ENCODE results near the gene CARTPT. TPM values are rescaled to one million over a fixed set of nuclear protein-coding genes. Genes with fewer than 3 reads are reported as not detected.

Gene CARTPT
- polyA plus RNA-seq, 3 donors = not detected

GRCh38 chr5:71767661-71768060 lies 48.6 kb downstream of the CARTPT start:
- intact Hi-C loops (cut with micrococcal nuclease) = no loop called here
- H3K4me3 Mint-ChIP-seq = no peak overlapping the region
- peaks cover 0 to 2% (median 1%) of the 10 kb centered on the region in 3 donors for H3K27me3 Mint-ChIP-seq (ENCODE audit: low read depth in 3 of 3)
- H3K9me3 Mint-ChIP-seq = peaks cover 0 to 2% (median 0%) of the 10 kb centered on the region in 7 donors
- Histone ChIP-seq H3K36me3 (replicated peaks in 1 of 2; ENCODE audit: control insufficient read depth in 1 of 2, insufficient read depth in 2 of 2, low read length in 2 of 2) (no peaks in the 10 kb centered on the region), H3K79me2 (ENCODE audit: insufficient read depth, low read length) (no peaks in the 10 kb centered on the region), H3K9ac (ENCODE audit: insufficient read depth, low read length, poor library complexity, severe bottlenecking) (no peak overlapping the region), H3K27ac (ENCODE audit: low read depth in 1 of 2, low read length in 2 of 2) (no peak overlapping the region), H2AFZ (ENCODE audit: insufficient read depth, low read depth, low read length, poor library complexity, severe bottlenecking) (no peak overlapping the region), H3K4me3 (replicated peaks in 1 of 3; ENCODE audit: low read depth in 2 of 3, low read length in 3 of 3) (no peak overlapping the region), H3K4me2 (replicated peaks; ENCODE audit: extremely low read depth, low read length, poor library complexity, severe bottlenecking) (no peak overlapping the region), H3K4me1 (ENCODE audit: control insufficient read depth in 1 of 2, insufficient read depth in 2 of 2, low read length in 2 of 2) (no peaks in the 10 kb centered on the region), H3K27me3 (ENCODE audit: control insufficient read depth in 2 of 2, insufficient read depth in 2 of 2, low read length in 2 of 2) (no peaks in the 10 kb centered on the region), H4K20me1 (ENCODE audit: insufficient read depth, low read length) (no peaks in the 10 kb centered on the region), H3K9me3 (replicated peaks in 1 of 2; ENCODE audit: control insufficient read depth in 1 of 2, insufficient read depth in 1 of 2, low read length in 2 of 2) (no peaks in the 10 kb centered on the region)
- no peak overlapping the region for H3K27ac Mint-ChIP-seq
- H3K4me1 Mint-ChIP-seq = no peaks in the 10 kb centered on the region
- DNase-seq = no peak
- TF ChIP-seq, protein P1, sequence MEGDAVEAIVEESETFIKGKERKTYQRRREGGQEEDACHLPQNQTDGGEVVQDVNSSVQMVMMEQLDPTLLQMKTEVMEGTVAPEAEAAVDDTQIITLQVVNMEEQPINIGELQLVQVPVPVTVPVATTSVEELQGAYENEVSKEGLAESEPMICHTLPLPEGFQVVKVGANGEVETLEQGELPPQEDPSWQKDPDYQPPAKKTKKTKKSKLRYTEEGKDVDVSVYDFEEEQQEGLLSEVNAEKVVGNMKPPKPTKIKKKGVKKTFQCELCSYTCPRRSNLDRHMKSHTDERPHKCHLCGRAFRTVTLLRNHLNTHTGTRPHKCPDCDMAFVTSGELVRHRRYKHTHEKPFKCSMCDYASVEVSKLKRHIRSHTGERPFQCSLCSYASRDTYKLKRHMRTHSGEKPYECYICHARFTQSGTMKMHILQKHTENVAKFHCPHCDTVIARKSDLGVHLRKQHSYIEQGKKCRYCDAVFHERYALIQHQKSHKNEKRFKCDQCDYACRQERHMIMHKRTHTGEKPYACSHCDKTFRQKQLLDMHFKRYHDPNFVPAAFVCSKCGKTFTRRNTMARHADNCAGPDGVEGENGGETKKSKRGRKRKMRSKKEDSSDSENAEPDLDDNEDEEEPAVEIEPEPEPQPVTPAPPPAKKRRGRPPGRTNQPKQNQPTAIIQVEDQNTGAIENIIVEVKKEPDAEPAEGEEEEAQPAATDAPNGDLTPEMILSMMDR (IDR thresholded peaks at IDR 0.05) = no peak
- H3K36me3 Mint-ChIP-seq = no peaks in the 10 kb centered on the region

GRCh38 chr5:71769287-71769686 lies 50.2 kb downstream of the CARTPT start:
- no peaks in the 10 kb centered on the region for H3K4me1 Mint-ChIP-seq
- no peak overlapping the region for H3K4me3 Mint-ChIP-seq
- Histone ChIP-seq H3K36me3 (replicated peaks in 1 of 2; ENCODE audit: control insufficient read depth in 1 of 2, insufficient read depth in 2 of 2, low read length in 2 of 2) (no peaks in the 10 kb centered on the region), H3K4me3 (replicated peaks in 1 of 3; ENCODE audit: low read depth in 2 of 3, low read length in 3 of 3) (no peak overlapping the region), H3K9me3 (replicated peaks in 1 of 2; ENCODE audit: control insufficient read depth in 1 of 2, insufficient read depth in 1 of 2, low read length in 2 of 2) (no peaks in the 10 kb centered on the region), H2AFZ (ENCODE audit: insufficient read depth, low read depth, low read length, poor library complexity, severe bottlenecking) (no peak overlapping the region), H4K20me1 (ENCODE audit: insufficient read depth, low read length) (no peaks in the 10 kb centered on the region), H3K9ac (ENCODE audit: insufficient read depth, low read length, poor library complexity, severe bottlenecking) (no peak overlapping the region), H3K4me1 (ENCODE audit: control insufficient read depth in 1 of 2, insufficient read depth in 2 of 2, low read length in 2 of 2) (no peaks in the 10 kb centered on the region), H3K27ac (ENCODE audit: low read depth in 1 of 2, low read length in 2 of 2) (no peak overlapping the region), H3K79me2 (ENCODE audit: insufficient read depth, low read length) (no peaks in the 10 kb centered on the region), H3K27me3 (ENCODE audit: control insufficient read depth in 2 of 2, insufficient read depth in 2 of 2, low read length in 2 of 2) (no peaks in the 10 kb centered on the region), H3K4me2 (replicated peaks; ENCODE audit: extremely low read depth, low read length, poor library complexity, severe bottlenecking) (no peak overlapping the region)
- H3K36me3 Mint-ChIP-seq = no peaks in the 10 kb centered on the region
- intact Hi-C loops (cut with micrococcal nuclease) = no loop called here
- H3K27me3 Mint-ChIP-seq (ENCODE audit: low read depth in 3 of 3) = peaks cover 0 to 4% (median 1%) of the 10 kb centered on the region in 3 donors
- peaks cover 0 to 2% (median 0%) of the 10 kb centered on the region in 7 donors for H3K9me3 Mint-ChIP-seq
- no peak overlapping the region for H3K27ac Mint-ChIP-seq
- TF ChIP-seq, protein P1 (IDR thresholded peaks at IDR 0.05) = no peak
- DNase-seq = no peak

All from CD14-positive monocyte (primary cell).